HEK293 (cell line): ENCODE data around the gene MICAL3.

ENCODE experiments used
- MZF1 ChIP-seq: fragments of 450-650 bp; formaldehyde crosslinking; IDR thresholded peaks from 2 replicates; pipeline ENCODE4 v1.5.1; 2017; ENCODE audit warnings: missing biosample characterization, missing genetic modification characterization, borderline replicate concordance
- SETDB1 ChIP-seq: IDR thresholded peaks from one replicate; pipeline ENCODE4 v1.6.1; 2017; ENCODE audit warnings: mild to moderate bottlenecking, low read length, moderate library complexity, mixed read lengths; ENCODE audit not compliant: insufficient read length
- ZBTB48 ChIP-seq: fragments of 450-650 bp; formaldehyde crosslinking; IDR thresholded peaks from 2 replicates; pipeline ENCODE4 v1.5.1; 2016; ENCODE audit warnings: missing biosample characterization, missing genetic modification characterization
- ZNF274 ChIP-seq, 2 experiments: fragments of 200-500 bp in 1 of 2; fragments of 450-650 bp in 1 of 2; sonication (Bioruptor generic) in 1 of 2; formaldehyde crosslinking in 1 of 2; IDR thresholded peaks; 2 replicates each; pipeline versions ENCODE4 v1.5.1 to v1.6.1; 2014 to 2016; ENCODE audit warnings: borderline replicate concordance in 1 of 2, inconsistent platforms in 1 of 2, low read length in 1 of 2, missing biosample characterization in 1 of 2, missing genetic modification characterization in 1 of 2
- ZNF350 ChIP-seq: fragments of 450-650 bp; formaldehyde crosslinking; IDR thresholded peaks from 2 replicates; pipeline ENCODE4 v1.5.0; 2017; ENCODE audit warnings: missing biosample characterization, mild to moderate bottlenecking, missing genetic modification characterization
- ZNF404 ChIP-seq: fragments of 450-650 bp; formaldehyde crosslinking; IDR thresholded peaks from 2 replicates; pipeline ENCODE4 v1.5.1; 2017; ENCODE audit warnings: missing biosample characterization, missing genetic modification characterization
- ZNF561 ChIP-seq: fragments of 450-650 bp; IDR thresholded peaks from 2 replicates; pipeline ENCODE4 v1.5.1; 2018; ENCODE audit warnings: missing biosample characterization, missing genetic modification characterization, borderline replicate concordance
- ZNF670 ChIP-seq: fragments of 450-650 bp; formaldehyde crosslinking; IDR thresholded peaks from 2 replicates; pipeline ENCODE4 v1.5.1; 2016; ENCODE audit warnings: missing biosample characterization, missing genetic modification characterization, low read depth
- ZNF785 ChIP-seq: fragments of 450-650 bp; formaldehyde crosslinking; IDR thresholded peaks from 2 replicates; pipeline ENCODE4 v1.5.1; 2016; ENCODE audit warnings: missing biosample characterization, missing genetic modification characterization
- TF ChIP-seq, protein P1 (sequence below): fragments of 450-650 bp; formaldehyde crosslinking; IDR thresholded peaks from 2 replicates; pipeline ENCODE4 v1.5.1; 2016; ENCODE audit warnings: missing biosample characterization, missing genetic modification characterization
- TF ChIP-seq, protein P2 (sequence below): fragments of 450-650 bp; formaldehyde crosslinking; IDR thresholded peaks from 2 replicates; pipeline ENCODE4 v1.5.1; 2016; ENCODE audit warnings: missing biosample characterization, missing genetic modification characterization

DNA sequence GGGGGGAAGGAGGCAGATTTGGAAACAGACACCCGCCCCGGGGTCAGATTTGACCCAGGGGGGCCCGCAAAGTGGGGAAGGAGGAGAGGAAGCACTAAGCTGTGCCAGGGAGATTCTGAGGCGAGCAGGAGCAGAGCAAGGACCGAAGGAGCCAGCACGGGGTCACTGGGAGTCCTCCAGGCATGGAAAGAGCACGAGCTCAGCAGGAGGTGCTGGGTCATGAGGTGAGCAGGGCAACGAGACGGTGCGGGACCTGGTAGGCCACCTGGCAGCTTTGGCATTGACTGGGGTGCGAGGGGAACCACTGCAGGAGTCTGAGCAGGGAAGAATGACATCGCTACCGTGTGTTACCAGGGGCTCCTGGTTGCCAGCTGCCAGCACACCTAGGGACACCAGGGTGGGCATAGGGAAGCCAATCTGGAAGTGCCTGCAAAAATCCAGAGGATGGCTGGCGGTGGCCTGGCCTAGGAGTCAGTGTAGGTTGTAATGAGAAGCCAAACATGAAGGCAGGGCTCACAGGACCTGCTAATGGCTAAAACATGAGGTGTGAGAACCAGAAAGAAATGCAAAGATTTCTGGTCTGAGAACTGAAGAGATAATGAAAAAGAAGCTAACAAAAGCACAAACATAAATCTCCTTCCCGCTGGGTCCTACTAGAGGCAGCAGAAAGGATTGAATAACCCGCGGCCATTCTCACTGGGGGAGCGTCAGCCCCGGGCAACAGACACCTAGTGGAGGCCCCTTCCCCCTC, 63.5 kb downstream of the MICAL3 start:
- TF ChIP-seq ZNF404 (no peak), ZNF274 (IDR thresholded peaks at IDR 0.05; ENCODE audit: low read length) (no peak), ZNF274 (tag by site-specific recombination; IDR thresholded peaks at IDR 0.05; ENCODE audit: borderline replicate concordance) (no peak), ZNF561 (tag by site-specific recombination) (no peak), ZNF350 (tag by site-specific recombination) (no peak), ZNF785 (no peak), ZNF670 (tag by site-specific recombination) (no peak), SETDB1 (no peak), MZF1 (tag by site-specific recombination) (no peak), ZBTB48 (no peak)
- TF ChIP-seq, protein P1, sequence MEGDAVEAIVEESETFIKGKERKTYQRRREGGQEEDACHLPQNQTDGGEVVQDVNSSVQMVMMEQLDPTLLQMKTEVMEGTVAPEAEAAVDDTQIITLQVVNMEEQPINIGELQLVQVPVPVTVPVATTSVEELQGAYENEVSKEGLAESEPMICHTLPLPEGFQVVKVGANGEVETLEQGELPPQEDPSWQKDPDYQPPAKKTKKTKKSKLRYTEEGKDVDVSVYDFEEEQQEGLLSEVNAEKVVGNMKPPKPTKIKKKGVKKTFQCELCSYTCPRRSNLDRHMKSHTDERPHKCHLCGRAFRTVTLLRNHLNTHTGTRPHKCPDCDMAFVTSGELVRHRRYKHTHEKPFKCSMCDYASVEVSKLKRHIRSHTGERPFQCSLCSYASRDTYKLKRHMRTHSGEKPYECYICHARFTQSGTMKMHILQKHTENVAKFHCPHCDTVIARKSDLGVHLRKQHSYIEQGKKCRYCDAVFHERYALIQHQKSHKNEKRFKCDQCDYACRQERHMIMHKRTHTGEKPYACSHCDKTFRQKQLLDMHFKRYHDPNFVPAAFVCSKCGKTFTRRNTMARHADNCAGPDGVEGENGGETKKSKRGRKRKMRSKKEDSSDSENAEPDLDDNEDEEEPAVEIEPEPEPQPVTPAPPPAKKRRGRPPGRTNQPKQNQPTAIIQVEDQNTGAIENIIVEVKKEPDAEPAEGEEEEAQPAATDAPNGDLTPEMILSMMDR (tag by site-specific recombination) = no peak
- TF ChIP-seq, protein P2, sequence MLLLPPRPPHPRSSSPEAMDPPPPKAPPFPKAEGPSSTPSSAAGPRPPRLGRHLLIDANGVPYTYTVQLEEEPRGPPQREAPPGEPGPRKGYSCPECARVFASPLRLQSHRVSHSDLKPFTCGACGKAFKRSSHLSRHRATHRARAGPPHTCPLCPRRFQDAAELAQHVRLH = no peak
